MM.1S (cell line): ENCODE results near the gene YAF2.
A peak's percentile ranks its signal among the peaks of the same experiment; 100 is the strongest.

ENCODE experiments used
- DNase-seq: peaks from one replicate; pipeline ENCODE4 v3.0.0-alpha.2; 2015
- H2AFZ ChIP-seq: fragments of 300-600 bp; sonication (generic); 2 replicates; pipeline ENCODE4 v1.6.0; 2016; ENCODE audit warnings: antibody characterized with exemption, low read length
- H3F3A ChIP-seq: fragments of 300-600 bp; sonication (generic); 2 replicates; pipeline ENCODE4 v1.6.1; 2016; ENCODE audit warnings: mild to moderate bottlenecking, antibody characterized with exemption, low read length, moderate library complexity, mixed read lengths; ENCODE audit not compliant: insufficient read depth
- H3K27ac ChIP-seq: fragments of 300-600 bp; sonication (generic); 2 replicates; pipeline ENCODE4 v1.5.1; 2016; ENCODE audit warnings: mild to moderate bottlenecking, low read length
- H3K27me3 ChIP-seq: fragments of 300-600 bp; sonication (generic); replicated peaks from 2 replicates; pipeline ENCODE4 v1.6.0; 2016; ENCODE audit warnings: low read length; ENCODE audit not compliant: insufficient read depth
- H3K36me3 ChIP-seq: fragments of 300-600 bp; sonication (generic); replicated peaks from 2 replicates; pipeline ENCODE4 v1.6.1; 2016; ENCODE audit warnings: mild to moderate bottlenecking, low read length, mixed read lengths; ENCODE audit not compliant: insufficient read depth
- H3K4me1 ChIP-seq: fragments of 300-600 bp; sonication (generic); 2 replicates; pipeline ENCODE4 v1.6.1; 2016; ENCODE audit warnings: low read length, mixed read lengths
- H3K4me2 ChIP-seq: fragments of 300-600 bp; sonication (generic); 2 replicates; pipeline ENCODE4 v1.6.0; 2016; ENCODE audit warnings: low read depth, low read length
- H3K4me3 ChIP-seq: fragments of 300-600 bp; sonication (generic); 2 replicates; pipeline ENCODE4 v1.5.1; 2016; ENCODE audit warnings: low read length, mixed read lengths
- H3K79me2 ChIP-seq: fragments of 300-600 bp; sonication (generic); 2 replicates; pipeline ENCODE4 v1.6.1; 2016; ENCODE audit warnings: mixed run types, low read length, mixed read lengths
- H3K9ac ChIP-seq: fragments of 300-600 bp; sonication (generic); 2 replicates; pipeline ENCODE4 v1.6.1; 2016; ENCODE audit warnings: low read length, mixed read lengths
- H3K9me2 ChIP-seq: fragments of 300-600 bp; sonication (generic); replicated peaks from 2 replicates; pipeline ENCODE4 v1.6.1; 2016; ENCODE audit warnings: mild to moderate bottlenecking, low read length, mixed read lengths; ENCODE audit not compliant: insufficient read depth
- H3K9me3 ChIP-seq: fragments of 300-600 bp; sonication (generic); replicated peaks from 2 replicates; pipeline ENCODE4 v1.6.1; 2016; ENCODE audit warnings: mild to moderate bottlenecking, low read length, mixed read lengths; ENCODE audit not compliant: insufficient read depth
- H4K20me1 ChIP-seq: fragments of 300-600 bp; sonication (generic); 2 replicates; pipeline ENCODE4 v1.6.1; 2016; ENCODE audit warnings: mild to moderate bottlenecking, low read length, moderate library complexity, mixed read lengths; ENCODE audit not compliant: insufficient read depth
- CTCF ChIP-seq: fragments of 300-600 bp; sonication (generic); IDR thresholded peaks from 2 replicates; pipeline ENCODE4 v1.5.1; 2016; ENCODE audit warnings: antibody characterized with exemption, low read length, mixed read lengths
- EZH2 ChIP-seq: fragments of 300-600 bp; sonication (generic); optimal IDR thresholded peaks from 2 replicates; pipeline ENCODE3; 2017; ENCODE audit warnings: low read depth, mild to moderate bottlenecking, antibody characterized with exemption, low read length, mixed read lengths
- EZH2phosphoT487 ChIP-seq: fragments of 300-600 bp; sonication (generic); IDR thresholded peaks from 2 replicates; pipeline ENCODE4 v1.6.1; 2018; ENCODE audit warnings: antibody characterized with exemption, low read length

The YAF2 gene

GRCh38 chr12:42213954-42214426 is 24.1 kb downstream of the YAF2 start:
- Histone ChIP-seq H3F3A (no peaks in the 10 kb centered on the region), H4K20me1 (no peaks in the 10 kb centered on the region), H3K4me2 (no peak overlapping the region), H3K36me3 (no peaks in the 10 kb centered on the region), H2AFZ (no peak overlapping the region), H3K4me3 (no peak overlapping the region), H3K27ac (no peak overlapping the region), H3K27me3 (no peaks in the 10 kb centered on the region), H3K9ac (no peak overlapping the region), H3K9me2 (no peaks in the 10 kb centered on the region), H3K9me3 (no peaks in the 10 kb centered on the region), H3K79me2 (peaks cover 7% of the 10 kb centered on the region), H3K4me1 (peaks cover under 1% of the 10 kb centered on the region; the same call in 1 of the 2 replicates)
- no peak for DNase-seq
- no peak for TF ChIP-seq EZH2phosphoT487
- TF ChIP-seq EZH2, result no peak
- no peak for TF ChIP-seq CTCF

- H3K9ac ChIP-seq, result no peak overlapping the region
- no peak overlapping the region for H3K4me2 ChIP-seq
- H3K27me3 ChIP-seq, result no peaks in the 10 kb centered on the region
- H3K79me2 ChIP-seq, result peaks cover 7% of the 10 kb centered on the region; the same call in 1 of the 2 replicates
- H3K27ac ChIP-seq, result no peak overlapping the region
- peaks cover 7% of the 10 kb centered on the region; the same call in 1 of the 2 replicates for H3K4me1 ChIP-seq
- DNase-seq, result no peak
- no peaks in the 10 kb centered on the region for H3K36me3 ChIP-seq
- H3K9me3 ChIP-seq, result no peaks in the 10 kb centered on the region
- no peaks in the 10 kb centered on the region for H4K20me1 ChIP-seq
- H3K9me2 ChIP-seq, result no peaks in the 10 kb centered on the region
- no peaks in the 10 kb centered on the region for H3F3A ChIP-seq
- no peak overlapping the region for H2AFZ ChIP-seq
- TF ChIP-seq EZH2phosphoT487, result no peak
- no peak for TF ChIP-seq CTCF
- no peak for TF ChIP-seq EZH2
- no peak overlapping the region for H3K4me3 ChIP-seq
Observed at GRCh38 chr12:42213023-42213422, 25.0 kb downstream of the YAF2 start.

- peak overlapping the region; percentile 4 for H3K4me2 ChIP-seq
Observed at GRCh38 chr12:42208574-42208973, 29.5 kb downstream of the YAF2 start.

More at GRCh38 chr12:42208574-42208973, 29.5 kb downstream of the YAF2 start:
- no peaks in the 10 kb centered on the region for H3K27me3 ChIP-seq
- H2AFZ ChIP-seq, result no peak overlapping the region
- no peaks in the 10 kb centered on the region for H3K9me2 ChIP-seq
- H3K4me3 ChIP-seq, result no peak overlapping the region
- no peaks in the 10 kb centered on the region for H3F3A ChIP-seq
- no peaks in the 10 kb centered on the region for H4K20me1 ChIP-seq
- H3K9me3 ChIP-seq, result no peaks in the 10 kb centered on the region
- TF ChIP-seq EZH2, result no peak
- no peak for TF ChIP-seq EZH2phosphoT487
- TF ChIP-seq CTCF, result no peak
- H3K4me1 ChIP-seq, result peaks cover 7% of the 10 kb centered on the region; the same call in 1 of the 2 replicates
- H3K9ac ChIP-seq, result no peak overlapping the region
- peak; percentile 8 for DNase-seq
- no peak overlapping the region for H3K27ac ChIP-seq
- H3K36me3 ChIP-seq, result no peaks in the 10 kb centered on the region
- H3K79me2 ChIP-seq, result peaks cover 2% of the 10 kb centered on the region; the same call in 1 of the 2 replicates
